Sigmoid colon (tissue), 7 donors: Measurements from ENCODE around the gene EPB42. TPM values are rescaled to one million over a fixed set of nuclear protein-coding genes. Genes with fewer than 3 reads are reported as not detected.
"Not testable (repeated sequence)": the region's sequence is repeated elsewhere in the genome, so short reads cannot be mapped to it uniquely, and the experiment has no call there.

Experiments used
- DNase-seq: peaks from one replicate; pipeline ENCODE4 v3.0.0-alpha.2; 2019
- H3K27ac ChIP-seq, 4 donors: fragments of 200-600 bp; sonication (generic); one replicate each; pipeline ENCODE4 v1.5.1; 2016 to 2019; ENCODE audit warnings: mild to moderate bottlenecking in 1 of 4
- H3K27me3 ChIP-seq, 3 donors: fragments of 200-600 bp; sonication (generic); one replicate each; pipeline ENCODE4 v1.5.1; 2019; ENCODE audit warnings: mild to moderate bottlenecking in 1 of 3
- H3K36me3 ChIP-seq, 4 donors: fragments of 200-600 bp; sonication (generic); one replicate each; pipeline ENCODE4 v1.5.1; 2016 to 2019
- H3K4me1 ChIP-seq, 4 donors: fragments of 200-600 bp; sonication (generic); one replicate each; pipeline ENCODE4 v1.5.1; 2017 to 2019
- H3K4me3 ChIP-seq, 4 donors: fragments of 200-600 bp; sonication (generic); one replicate each; pipeline ENCODE4 v1.5.1; 2017 to 2019; ENCODE audit warnings: mild to moderate bottlenecking in 2 of 4, moderate library complexity in 1 of 4
- H3K9me3 ChIP-seq, 4 donors: fragments of 200-600 bp in 3 of 4; sonication (generic) in 3 of 4; one replicate each; pipeline versions ENCODE4 v1.5.1 to v1.6.1; 2013 to 2019
- EP300 ChIP-seq, 4 donors: sonication (generic); formaldehyde crosslinking; IDR thresholded peaks; one replicate each; pipeline ENCODE4 v1.6.1; 2017; ENCODE audit warnings: antibody characterized with exemption in 4 of 4
- POLR2A ChIP-seq, 2 donors: fragments of 450-650 bp; IDR thresholded peaks; one replicate each; pipeline ENCODE4 v1.6.1; 2016; ENCODE audit warnings: antibody characterized with exemption in 2 of 2, mild to moderate bottlenecking in 2 of 2, moderate library complexity in 2 of 2
- POLR2AphosphoS5 ChIP-seq, 4 donors: sonication (generic); formaldehyde crosslinking; IDR thresholded peaks; one replicate each; pipeline ENCODE4 v1.6.1; 2017; ENCODE audit warnings: antibody characterized with exemption in 4 of 4
- WGBS, 2 donors: extraction: QIAGEN DNeasy Blood & Tissue Kit; methylation state at CpG; one replicate each; pipeline ENCODE4 v1.1.7; 2013; 5-methylcytosine and 5-hydroxymethylcytosine counted together
- intact Hi-C: fragments of 100-400 bp; cut with DNase I; formaldehyde crosslinking; loops from one replicate; pipeline ENCODE4 v1.15.1; 2023
- polyA plus RNA-seq, 3 donors: library from polyadenylated mRNA; stranded (reverse); fragments of 200-250 nt; gene quantifications; one replicate each; pipeline ENCODE4 v1.2.3, GENCODE V29; 2013
- total RNA-seq, 4 donors: library from RNA; depleted of rRNA; stranded (reverse); fragments of >200 nt; gene quantifications; one replicate each; pipeline ENCODE4 v1.1.0, GENCODE V29; 2016
- TF ChIP-seq, protein P1 (sequence below), 4 experiments: fragments of 450-650 bp in 3 of 4; fragments of 200-600 bp in 1 of 4; IDR thresholded peaks; one replicate each; pipeline ENCODE4 v1.5.1; 2016 to 2019; ENCODE audit warnings: antibody characterized with exemption in 4 of 4, mild to moderate bottlenecking in 3 of 4, moderate library complexity in 2 of 4
- donor health status: healthy with polysubstance abuse.
- donor health status: Bipolar disorder and iron deficiency.
- donor health status: healthy.

EPB42 gene
- total and polyA plus RNA-seq, 7 donors: 0.06 TPM; not detected in 6

DNA sequence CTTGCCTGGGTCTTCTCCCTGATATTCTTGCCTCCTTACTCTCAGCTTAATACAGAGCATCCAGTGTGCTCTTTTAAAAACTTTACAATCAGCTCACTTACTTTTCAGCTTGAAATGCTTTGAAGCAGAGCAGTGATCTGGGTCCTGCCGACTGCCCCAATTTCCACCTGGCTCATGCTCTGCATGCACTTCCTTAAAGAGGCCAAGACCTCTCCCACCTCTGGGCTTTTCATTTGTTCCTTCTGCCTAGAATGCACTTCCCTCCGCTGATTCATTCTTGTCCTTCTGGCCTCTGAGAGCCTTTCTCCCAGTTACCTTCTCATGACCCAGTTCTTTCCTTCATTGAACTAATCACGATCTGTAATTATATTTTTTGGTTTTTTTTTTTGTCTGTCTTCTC, 37.5 kb downstream of the EPB42 start:
- H3K27me3 ChIP-seq: no peaks in the 10 kb centered on the region
- H3K27ac ChIP-seq: no peak overlapping the region
- WGBS, 2 donors: 75 to 79% methylated on average over 3 of the region's 3 CpGs
- TF ChIP-seq, protein P1, sequence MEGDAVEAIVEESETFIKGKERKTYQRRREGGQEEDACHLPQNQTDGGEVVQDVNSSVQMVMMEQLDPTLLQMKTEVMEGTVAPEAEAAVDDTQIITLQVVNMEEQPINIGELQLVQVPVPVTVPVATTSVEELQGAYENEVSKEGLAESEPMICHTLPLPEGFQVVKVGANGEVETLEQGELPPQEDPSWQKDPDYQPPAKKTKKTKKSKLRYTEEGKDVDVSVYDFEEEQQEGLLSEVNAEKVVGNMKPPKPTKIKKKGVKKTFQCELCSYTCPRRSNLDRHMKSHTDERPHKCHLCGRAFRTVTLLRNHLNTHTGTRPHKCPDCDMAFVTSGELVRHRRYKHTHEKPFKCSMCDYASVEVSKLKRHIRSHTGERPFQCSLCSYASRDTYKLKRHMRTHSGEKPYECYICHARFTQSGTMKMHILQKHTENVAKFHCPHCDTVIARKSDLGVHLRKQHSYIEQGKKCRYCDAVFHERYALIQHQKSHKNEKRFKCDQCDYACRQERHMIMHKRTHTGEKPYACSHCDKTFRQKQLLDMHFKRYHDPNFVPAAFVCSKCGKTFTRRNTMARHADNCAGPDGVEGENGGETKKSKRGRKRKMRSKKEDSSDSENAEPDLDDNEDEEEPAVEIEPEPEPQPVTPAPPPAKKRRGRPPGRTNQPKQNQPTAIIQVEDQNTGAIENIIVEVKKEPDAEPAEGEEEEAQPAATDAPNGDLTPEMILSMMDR (IDR thresholded peaks at IDR 0.05): no peak
- intact Hi-C loops: loop anchor here (5.0 to 10.0 kb wide), 2 partner anchors 46 to 78 kb away; partner anchors contain the start of gene UBR1
- peaks cover 0 to 17% (median 0%) of the 10 kb centered on the region in 4 donors for H3K36me3 ChIP-seq
- H3K9me3 ChIP-seq: no peaks in the 10 kb centered on the region
- H3K4me3 ChIP-seq: no peak overlapping the region
- peaks cover 0 to 21% (median 14%) of the 10 kb centered on the region in 4 donors for H3K4me1 ChIP-seq
- no peak for DNase-seq

DNA sequence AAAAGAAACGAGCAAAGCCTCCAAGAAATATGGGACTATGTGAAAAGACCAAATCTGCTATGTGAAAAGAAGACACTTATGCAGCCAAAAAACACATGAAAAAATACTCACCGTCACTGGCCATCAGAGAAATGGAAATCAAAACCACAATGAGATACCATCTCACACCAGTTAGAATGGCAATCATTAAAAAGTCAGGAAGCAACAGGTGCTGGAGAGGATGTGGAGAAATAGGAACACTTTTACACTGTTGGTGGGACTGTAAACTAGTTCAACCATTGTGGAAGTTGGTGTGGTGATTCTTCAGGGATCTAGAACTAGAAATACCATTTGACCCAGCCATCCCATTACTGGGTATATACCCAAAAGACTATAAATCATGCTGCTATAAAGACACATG, 43.7 kb downstream of the EPB42 start:
- H3K27me3 ChIP-seq, H3K27ac ChIP-seq, DNase-seq, H3K4me3 ChIP-seq, H3K9me3 ChIP-seq, intact Hi-C loops, H3K4me1 ChIP-seq: not testable (repeated sequence)
- WGBS, 2 donors: 96% methylated on average over 2 of the region's 2 CpGs
- H3K36me3 ChIP-seq: peaks cover 0 to 55% (median 15%) of the 10 kb centered on the region in 4 donors

- H3K9me3 ChIP-seq, H3K27ac ChIP-seq, H3K4me1 ChIP-seq, DNase-seq, H3K4me3 ChIP-seq, H3K27me3 ChIP-seq, intact Hi-C loops: not testable (repeated sequence)
- WGBS, 2 donors: 95 to 97% methylated on average over 23 to 24 of the region's 25 CpGs
- peaks cover 0 to 61% (median 17%) of the 10 kb centered on the region in 4 donors for H3K36me3 ChIP-seq
These were observed 45.0 kb downstream of the EPB42 start for GRCh38 chr15:43175656-43176309.

DNA sequence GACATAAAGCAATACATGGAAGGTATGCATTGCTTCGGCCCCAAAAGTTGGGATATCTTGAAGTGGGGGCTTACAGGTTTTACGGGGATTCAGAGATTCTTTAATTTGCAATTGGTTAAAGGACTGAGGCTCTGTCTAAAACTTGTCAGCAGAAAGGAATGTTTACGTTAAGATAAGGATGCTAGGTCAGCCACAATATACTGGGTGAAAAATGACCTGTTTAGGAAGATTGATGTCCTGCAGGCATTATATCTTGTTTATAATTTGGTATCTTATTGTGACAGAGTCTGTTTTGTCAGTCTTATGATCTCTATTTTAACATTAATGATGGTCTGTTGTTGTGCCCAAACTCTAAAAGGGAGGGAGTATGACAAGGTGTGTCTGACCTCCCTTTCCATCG, 50.9 kb downstream of the EPB42 start:
- H3K27me3 ChIP-seq: no peaks in the 10 kb centered on the region
- 89 to 94% methylated on average over 4 of the region's 4 CpGs for WGBS, 2 donors
- peak overlapping the region in 1 of 4 donors; percentile 81 for H3K27ac ChIP-seq
- no peak for DNase-seq
- H3K4me3 ChIP-seq: no peak overlapping the region
- TF ChIP-seq POLR2AphosphoS5 (IDR thresholded peaks at IDR 0.05): no peak
- TF ChIP-seq POLR2A (IDR thresholded peaks at IDR 0.05): no peak
- no peak for TF ChIP-seq EP300 (IDR thresholded peaks at IDR 0.05)
- TF ChIP-seq, protein P1 (IDR thresholded peaks at IDR 0.05): no peak
- peaks cover 0 to 13% (median 11%) of the 10 kb centered on the region in 4 donors for H3K4me1 ChIP-seq
- intact Hi-C loops: loop anchor here (2.0 kb wide), 1 partner anchor 35 kb away; no protein-coding TSS in a partner anchor
- H3K9me3 ChIP-seq: no peaks in the 10 kb centered on the region
- H3K36me3 ChIP-seq: peaks cover 0 to 68% (median 15%) of the 10 kb centered on the region in 4 donors

GRCh38 chr15:43168192-43169107, 52.4 kb downstream of the EPB42 start:
- Histone ChIP-seq H3K4me3 (no peak overlapping the region), H3K36me3 (peaks cover 0 to 67% (median 11%) of the 10 kb centered on the region in 4 donors), H3K27ac (peak overlapping the region in 3 of 4 donors; percentile 61 to 81 (median 76)), H3K4me1 (peaks cover 0 to 13% (median 11%) of the 10 kb centered on the region in 4 donors), H3K27me3 (no peaks in the 10 kb centered on the region), H3K9me3 (no peaks in the 10 kb centered on the region)
- DNase-seq: peak; percentile 64
- WGBS, 2 donors: 77 to 88% methylated on average over 2 of the region's 2 CpGs
- TF ChIP-seq, protein P1 (IDR thresholded peaks at IDR 0.05): no peak
- TF ChIP-seq POLR2AphosphoS5 (IDR thresholded peaks at IDR 0.05) (no peak), POLR2A (IDR thresholded peaks at IDR 0.05) (no peak), EP300 (IDR thresholded peaks at IDR 0.05) (no peak)
- intact Hi-C loops: loop anchor here (2.0 kb wide), 1 partner anchor 34 kb away; no protein-coding TSS in a partner anchor

DNA sequence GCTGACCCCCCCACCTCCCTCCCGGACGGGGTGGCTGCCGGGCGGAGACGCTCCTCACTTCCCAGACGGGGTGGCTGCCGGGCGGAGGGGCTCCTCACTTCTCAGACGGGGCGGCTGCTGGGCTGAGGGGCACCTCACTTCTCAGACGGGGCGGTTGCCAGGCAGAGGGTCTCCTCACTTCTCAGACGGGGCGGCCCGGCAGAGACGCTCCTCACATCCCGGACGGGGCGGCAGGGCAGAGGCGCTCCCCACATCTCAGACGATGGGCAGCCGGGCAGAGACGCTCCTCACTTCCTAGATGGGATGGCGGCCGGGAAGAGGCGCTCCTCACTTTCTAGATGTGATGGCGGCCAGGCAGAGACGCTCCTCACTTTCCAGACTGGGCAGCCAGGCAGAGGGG, 53.6 kb downstream of the EPB42 start:
- H3K9me3 ChIP-seq, H3K27me3 ChIP-seq, intact Hi-C loops, DNase-seq, H3K4me3 ChIP-seq: not testable (repeated sequence)
- Histone ChIP-seq H3K27ac (peak overlapping the region in 1 of 4 donors; percentile 81), H3K4me1 (peaks cover 0 to 13% (median 11%) of the 10 kb centered on the region in 4 donors), H3K36me3 (peaks cover 0 to 66% (median 11%) of the 10 kb centered on the region in 4 donors)
- 95 to 98% methylated on average over 27 to 28 of the region's 28 CpGs for WGBS, 2 donors
